Endometrium (tissue), 2 donors: ENCODE data around the gene NRCAM.
"Not testable (repeated sequence)": the region's sequence is repeated elsewhere in the genome, so short reads cannot be mapped to it uniquely, and the experiment has no call there.

Source experiments
- FAIRE-seq: peaks from 2 replicates; lab custom pipeline; 2012; peaks lifted over from hg19 to GRCh38; lab: Jason Lieb, UNC
- donor health status: control.
- donor health status: control.

NRCAM gene

DNA sequence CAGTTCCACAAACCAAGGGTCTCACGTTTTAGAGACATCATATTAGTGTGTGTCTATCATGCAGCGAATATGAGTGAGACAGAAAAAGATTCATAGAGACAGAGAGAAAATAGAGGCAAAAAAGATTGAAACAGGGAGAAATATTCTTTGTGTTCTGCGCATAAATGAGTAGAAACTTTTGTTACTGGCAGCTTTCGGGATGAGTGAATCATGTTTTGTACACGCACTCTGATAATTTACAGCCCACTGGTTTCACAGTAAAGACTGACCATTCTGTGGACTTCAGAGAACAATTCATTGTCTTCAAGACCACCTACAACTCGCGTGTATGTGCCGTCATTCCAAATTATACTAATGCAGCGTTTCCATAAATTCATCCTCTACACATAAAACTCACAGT is 60.2 kb downstream of the NRCAM start:
- FAIRE-seq = no peak

- no peak for FAIRE-seq
Observed at GRCh38 chr7:108395426-108395825, 60.8 kb downstream of the NRCAM start.

- FAIRE-seq = not testable (repeated sequence)
Observed at GRCh38 chr7:108393097-108393496, 63.1 kb downstream of the NRCAM start.

GRCh38 chr7:108387686-108388085 is 68.5 kb downstream of the NRCAM start:
- FAIRE-seq = not testable (repeated sequence)

- no peak for FAIRE-seq
Observed at GRCh38 chr7:108385834-108386422, 70.3 kb downstream of the NRCAM start.

DNA sequence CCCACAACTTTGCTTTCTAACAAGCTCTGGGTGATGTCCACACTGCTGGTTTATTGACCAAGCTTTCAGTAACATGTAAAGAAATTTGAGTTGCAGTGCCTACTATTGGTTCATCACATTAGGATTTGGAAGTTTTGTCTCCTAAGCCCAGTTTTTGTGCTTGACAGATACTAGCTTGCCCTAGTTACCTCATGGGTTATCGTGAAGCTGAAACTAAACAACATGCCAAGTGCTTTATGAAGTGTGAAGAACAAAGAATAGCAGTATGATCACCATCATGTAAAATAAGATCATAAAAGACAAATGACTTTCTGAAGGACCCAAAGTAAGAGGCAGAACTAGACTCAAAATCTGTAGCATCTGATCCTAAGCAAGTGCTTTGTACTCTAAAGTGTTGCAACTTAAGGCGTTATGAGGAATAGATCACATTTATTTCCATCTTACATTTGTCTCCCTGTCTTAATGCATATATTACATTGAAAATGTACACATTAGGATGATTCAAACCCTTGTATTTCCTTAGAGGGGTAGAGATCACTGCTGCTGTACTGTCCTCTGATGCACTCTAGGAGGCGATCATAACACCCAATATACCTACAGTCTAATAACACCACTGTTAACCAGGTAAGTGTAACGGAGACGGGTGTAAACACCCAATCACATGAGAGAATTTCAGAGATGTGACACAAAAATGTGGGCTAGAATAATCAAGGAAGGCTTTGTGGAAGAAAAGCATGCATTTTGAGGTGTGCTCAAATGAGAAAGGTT is 71.3 kb downstream of the NRCAM start:
- FAIRE-seq = no peak

GRCh38 chr7:108382932-108383331 is 73.3 kb downstream of the NRCAM start:
- FAIRE-seq = no peak

GRCh38 chr7:108380517-108380916 is 75.7 kb downstream of the NRCAM start:
- no peak for FAIRE-seq

GRCh38 chr7:108376206-108376605 is 80.0 kb downstream of the NRCAM start:
- no peak for FAIRE-seq

DNA sequence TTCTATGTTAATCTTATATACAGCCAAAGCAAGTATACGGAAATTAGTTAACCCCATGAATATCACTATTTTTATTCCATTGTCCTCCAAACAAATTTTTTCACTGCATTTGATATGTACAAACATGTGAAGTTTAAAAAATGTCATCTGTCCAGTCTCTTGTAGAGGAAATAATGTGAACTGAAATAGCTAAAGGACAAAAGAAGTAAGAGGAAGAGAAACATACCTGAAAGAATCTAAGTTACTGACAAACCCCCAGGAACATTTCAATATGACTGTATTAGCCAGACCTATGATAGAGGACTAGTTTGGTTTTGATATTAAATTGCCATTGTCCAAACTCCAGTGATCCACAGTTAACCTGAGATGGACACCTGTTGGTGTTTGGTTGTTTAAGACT is 80.6 kb downstream of the NRCAM start:
- no peak for FAIRE-seq

- FAIRE-seq = no peak
Observed at GRCh38 chr7:108374899-108375298, 81.3 kb downstream of the NRCAM start.

DNA sequence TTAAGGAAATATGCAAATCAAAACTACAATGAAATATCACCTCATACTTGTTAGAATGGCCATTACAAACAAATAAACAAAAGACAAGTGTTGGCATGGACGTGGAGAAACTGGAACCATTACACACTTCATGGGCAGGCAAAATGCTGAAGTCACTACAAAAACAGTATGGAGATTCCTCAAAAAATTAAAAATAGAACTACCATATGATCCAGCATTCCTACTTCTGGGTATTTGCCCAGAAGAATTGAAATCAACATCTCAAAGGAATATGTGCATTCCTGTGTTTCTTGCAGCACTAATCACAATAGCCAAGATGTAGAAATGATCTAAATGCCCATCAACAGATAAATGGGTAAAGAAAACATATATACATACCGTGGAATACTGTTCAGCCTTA is 83.6 kb downstream of the NRCAM start:
- FAIRE-seq = no peak

GRCh38 chr7:108370616-108371015 is 85.6 kb downstream of the NRCAM start:
- FAIRE-seq = no peak

- FAIRE-seq = no peak
Observed at GRCh38 chr7:108368466-108368865, 87.8 kb downstream of the NRCAM start.

DNA sequence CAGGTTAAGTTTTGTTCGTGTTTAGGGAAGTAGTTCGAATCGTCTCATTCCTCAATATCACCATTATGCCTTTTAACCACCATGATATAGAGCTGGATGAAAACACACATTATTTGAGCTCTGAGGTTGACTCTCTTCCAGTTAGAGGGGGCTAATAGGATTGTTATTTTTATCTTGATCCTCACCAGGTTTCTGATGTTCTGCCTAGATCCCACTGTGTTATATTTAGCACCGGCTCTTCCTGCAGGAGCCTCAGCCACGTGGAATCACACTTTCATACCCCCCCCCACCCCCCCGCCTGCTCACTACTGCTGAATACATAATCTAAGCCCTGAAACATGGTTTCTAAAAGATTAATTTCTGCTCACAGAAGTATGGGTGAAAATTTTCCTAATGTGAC is 88.3 kb downstream of the NRCAM start:
- no peak for FAIRE-seq

DNA sequence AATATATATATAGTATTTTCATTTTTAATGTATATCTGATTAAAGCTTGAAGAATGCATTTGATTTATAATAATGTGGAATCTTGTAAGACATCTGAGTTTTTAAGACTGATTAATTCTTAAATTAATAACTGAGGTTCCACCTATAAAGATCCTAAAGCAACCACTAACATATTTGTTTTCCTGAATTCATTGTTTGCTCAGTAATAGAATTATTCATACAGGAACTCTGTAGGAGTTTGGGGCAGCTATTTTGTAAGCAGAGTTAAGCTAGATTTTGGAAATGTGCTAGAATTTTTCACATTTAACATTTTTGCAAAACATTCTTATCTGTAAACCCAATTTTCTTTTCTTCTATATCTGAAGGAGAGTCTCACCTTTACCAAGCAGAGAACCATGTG is 88.9 kb downstream of the NRCAM start:
- peak; percentile 59 for FAIRE-seq

- FAIRE-seq = no peak
Observed at GRCh38 chr7:108363659-108364058, 92.6 kb downstream of the NRCAM start.

GRCh38 chr7:108360058-108360800 is 96.0 kb downstream of the NRCAM start:
- FAIRE-seq = no peak

DNA sequence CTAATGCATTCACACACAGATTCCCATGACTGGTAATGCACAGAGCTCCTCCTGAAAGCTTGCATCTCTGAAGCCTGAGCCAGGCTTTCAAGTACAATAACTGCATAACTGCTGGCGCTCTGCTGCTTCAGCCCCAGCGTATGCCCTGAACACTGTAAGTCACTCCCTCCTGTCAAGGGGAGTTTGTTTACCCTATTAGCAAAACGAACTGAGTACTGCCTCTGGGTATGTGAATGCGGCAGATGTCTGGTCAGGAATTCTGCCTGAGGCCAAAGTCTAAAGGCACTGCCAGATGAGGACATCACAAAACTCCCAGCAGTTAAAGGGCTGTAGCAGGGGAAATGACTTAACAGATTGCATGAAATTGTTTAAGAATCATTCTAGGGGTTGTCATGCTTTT is 97.7 kb downstream of the NRCAM start:
- FAIRE-seq = no peak

DNA sequence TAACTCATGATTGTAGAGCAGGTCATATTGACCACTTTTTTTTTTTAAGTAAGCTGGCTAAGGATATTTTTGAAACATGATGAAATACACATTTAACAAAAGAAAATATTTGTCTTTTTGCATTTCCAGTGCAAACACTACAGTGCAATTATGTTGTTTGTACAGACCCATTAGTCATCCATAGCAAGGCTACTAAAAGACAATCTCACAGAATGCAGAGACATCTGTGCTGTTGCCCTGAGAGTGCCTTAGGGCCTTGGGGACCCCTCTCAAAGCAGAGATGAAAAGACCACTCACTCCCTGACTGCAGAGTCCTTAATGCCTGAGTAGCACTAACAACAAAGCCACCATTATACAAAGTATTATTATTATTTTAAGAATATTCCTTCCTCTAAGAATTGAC is 104.5 kb downstream of the NRCAM start:
- FAIRE-seq = no peak

DNA sequence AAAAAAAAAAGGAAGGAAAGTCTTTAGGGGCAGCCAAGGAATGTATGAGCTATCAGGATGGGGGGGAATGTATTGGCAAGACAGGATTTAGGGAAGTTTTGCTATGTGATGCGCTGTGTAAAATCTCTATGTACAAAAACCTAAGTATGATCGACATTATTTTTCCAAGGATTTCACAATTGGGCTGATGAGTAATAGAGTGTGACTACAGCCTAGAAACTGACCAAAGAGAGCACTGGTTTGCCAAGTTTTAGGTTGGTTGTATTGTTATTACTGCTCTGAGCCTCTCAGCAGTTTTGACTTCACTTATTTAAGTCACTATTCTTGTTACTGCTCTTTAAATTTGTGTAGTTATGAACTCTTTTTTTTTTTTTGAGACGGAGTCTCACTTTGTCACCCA is 107.3 kb downstream of the NRCAM start:
- FAIRE-seq = no peak

- FAIRE-seq = no peak
Observed at GRCh38 chr7:108347616-108348015, 108.6 kb downstream of the NRCAM start.

- no peak for FAIRE-seq
Observed at GRCh38 chr7:108345710-108346336, 110.4 kb downstream of the NRCAM start.
